IMR-90 (cell line): Measurements from ENCODE around the gene DOCK2.

Experiments used
- POLR2A ChIP-seq: IDR thresholded peaks from 2 replicates; pipeline ENCODE4 v1.6.1; 2012; ENCODE audit warnings: mild to moderate bottlenecking, low read depth, low read length
- USF2 ChIP-seq: fragments of 150-350 bp; IDR thresholded peaks from 2 replicates; pipeline ENCODE4 v1.6.1; 2017; ENCODE audit warnings: mild to moderate bottlenecking, antibody characterized with exemption, low read length, low read depth

- TF ChIP-seq USF2, result no peak
- TF ChIP-seq POLR2A, result no peak
Observed at GRCh38 chr5:169736653-169737052, 99.6 kb downstream of the DOCK2 start.
